ENCODE results near the gene PLEKHG7.
"Not testable (repeated sequence)": the region's sequence is repeated elsewhere in the genome, so short reads cannot be mapped to it uniquely, and the experiment has no call there.

DNA sequence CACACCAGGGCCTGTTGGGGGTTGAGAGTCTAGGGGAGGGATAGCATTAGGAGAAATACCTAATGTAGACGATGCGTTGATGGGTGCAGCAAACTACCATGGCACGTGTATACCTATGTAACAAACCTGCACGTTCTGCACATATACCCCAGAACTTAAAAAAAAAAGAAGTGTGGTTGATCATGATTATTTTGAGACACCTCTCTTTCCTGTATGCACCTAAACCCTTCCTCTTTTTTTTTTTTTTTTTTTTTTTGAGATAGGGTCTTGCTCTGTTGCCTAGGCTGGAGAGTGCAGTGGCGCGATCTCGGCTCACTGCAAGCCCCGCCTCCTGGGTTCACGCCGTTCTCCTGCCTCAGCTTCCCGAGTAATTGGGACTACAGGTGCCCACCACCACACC is 31.3 kb upstream of the PLEKHG7 start:
- TF ChIP-seq POLR2A (IDR thresholded peaks at IDR 0.05): not testable (repeated sequence)
- TF ChIP-seq, protein P1, sequence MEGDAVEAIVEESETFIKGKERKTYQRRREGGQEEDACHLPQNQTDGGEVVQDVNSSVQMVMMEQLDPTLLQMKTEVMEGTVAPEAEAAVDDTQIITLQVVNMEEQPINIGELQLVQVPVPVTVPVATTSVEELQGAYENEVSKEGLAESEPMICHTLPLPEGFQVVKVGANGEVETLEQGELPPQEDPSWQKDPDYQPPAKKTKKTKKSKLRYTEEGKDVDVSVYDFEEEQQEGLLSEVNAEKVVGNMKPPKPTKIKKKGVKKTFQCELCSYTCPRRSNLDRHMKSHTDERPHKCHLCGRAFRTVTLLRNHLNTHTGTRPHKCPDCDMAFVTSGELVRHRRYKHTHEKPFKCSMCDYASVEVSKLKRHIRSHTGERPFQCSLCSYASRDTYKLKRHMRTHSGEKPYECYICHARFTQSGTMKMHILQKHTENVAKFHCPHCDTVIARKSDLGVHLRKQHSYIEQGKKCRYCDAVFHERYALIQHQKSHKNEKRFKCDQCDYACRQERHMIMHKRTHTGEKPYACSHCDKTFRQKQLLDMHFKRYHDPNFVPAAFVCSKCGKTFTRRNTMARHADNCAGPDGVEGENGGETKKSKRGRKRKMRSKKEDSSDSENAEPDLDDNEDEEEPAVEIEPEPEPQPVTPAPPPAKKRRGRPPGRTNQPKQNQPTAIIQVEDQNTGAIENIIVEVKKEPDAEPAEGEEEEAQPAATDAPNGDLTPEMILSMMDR (IDR thresholded peaks at IDR 0.05): not testable (repeated sequence)
